GM21515 (cell line): ENCODE measurements around the gene ARHGEF37.

Source experiments
- ATAC-seq: cut with Tn5 transposase; IDR thresholded peaks from one replicate; pipeline ENCODE4 v1.9.1; 2021; ENCODE audit not compliant: unreplicated experiment

ARHGEF37 gene

DNA sequence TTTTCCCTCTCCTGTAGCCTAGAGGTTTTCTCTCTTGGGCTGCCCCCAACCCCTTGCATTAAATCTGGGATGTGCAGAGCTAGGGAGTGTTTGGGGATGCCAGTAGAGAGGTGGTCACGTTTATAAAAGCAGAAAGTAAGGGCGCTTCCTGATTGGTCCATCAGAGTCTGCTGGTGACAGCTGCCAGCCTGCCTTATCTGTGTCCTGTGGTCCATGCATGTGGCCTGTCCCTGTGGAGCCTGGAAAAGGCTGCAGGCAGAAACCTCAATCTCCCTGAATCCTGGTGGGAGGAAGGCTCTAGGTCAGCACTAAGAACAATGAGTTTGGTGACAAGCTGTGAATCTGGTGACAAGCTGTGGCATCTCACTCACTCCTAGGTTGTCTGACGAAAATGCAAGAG lies 42.2 kb downstream of the ARHGEF37 start:
- ATAC-seq: no peak

DNA sequence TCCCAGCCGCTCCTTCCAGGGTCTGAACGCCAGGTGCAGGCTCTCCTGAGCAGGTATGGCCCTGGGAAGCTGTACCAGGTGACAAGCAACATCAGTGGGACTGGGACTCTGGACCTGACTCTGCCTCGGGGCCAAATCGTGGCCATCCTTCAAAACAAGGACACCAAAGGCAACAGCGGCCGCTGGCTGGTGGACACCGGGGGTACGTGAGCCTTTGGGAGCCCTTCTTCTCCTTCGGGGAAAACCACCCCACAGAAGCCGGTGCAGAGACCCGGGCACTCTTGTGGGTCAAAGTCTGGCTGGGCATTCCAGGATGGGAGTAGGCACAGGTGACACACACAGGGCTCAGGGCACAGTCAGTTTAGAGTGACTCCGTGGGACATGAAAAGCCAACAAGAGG lies 45.8 kb downstream of the ARHGEF37 start:
- ATAC-seq: no peak

DNA sequence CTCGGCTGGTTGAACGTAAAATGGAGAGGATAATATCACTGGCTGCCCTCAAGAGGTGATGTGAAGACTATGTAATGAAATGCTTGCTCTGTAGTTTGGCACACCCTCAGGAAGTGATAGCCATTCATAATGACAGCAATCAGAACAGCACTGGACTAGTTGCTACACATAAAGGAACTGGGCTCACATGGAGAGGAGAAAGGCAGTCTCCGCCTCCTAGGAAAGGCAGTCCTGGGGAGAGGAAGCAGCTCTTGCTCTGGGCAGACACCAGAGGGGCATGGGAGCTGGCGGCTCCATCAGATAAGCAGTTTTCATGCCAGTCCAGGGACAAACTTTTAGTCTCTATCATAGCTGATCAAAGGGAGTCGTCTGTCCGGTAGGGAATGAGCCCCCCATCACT lies 46.9 kb downstream of the ARHGEF37 start:
- ATAC-seq: no peak

DNA sequence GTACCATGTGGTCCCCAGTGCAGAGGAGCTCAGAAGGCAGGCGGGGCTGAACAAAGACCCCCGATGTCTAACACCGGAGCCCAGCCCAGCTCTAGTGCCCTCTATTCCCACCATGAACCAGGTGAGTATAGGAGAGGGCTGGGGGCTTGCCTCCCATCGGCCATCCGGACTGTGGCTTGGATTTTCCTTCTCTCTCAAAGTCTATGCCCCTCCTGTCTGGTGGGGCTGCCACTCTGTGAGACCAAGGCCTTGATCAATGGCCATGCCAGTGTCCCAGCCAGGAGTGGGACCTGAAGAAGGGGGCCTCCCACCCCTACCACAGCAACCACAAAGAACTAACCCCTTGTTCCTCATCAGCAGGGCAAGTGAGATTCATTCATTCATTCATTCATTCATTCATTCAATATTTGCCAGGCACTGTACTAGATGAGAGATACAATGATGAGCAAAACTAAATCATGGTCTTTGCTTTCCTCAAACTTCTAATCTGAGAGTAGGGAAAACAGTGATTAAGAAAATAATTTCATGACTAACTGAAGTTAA lies 47.6 kb downstream of the ARHGEF37 start:
- ATAC-seq: no peak

DNA sequence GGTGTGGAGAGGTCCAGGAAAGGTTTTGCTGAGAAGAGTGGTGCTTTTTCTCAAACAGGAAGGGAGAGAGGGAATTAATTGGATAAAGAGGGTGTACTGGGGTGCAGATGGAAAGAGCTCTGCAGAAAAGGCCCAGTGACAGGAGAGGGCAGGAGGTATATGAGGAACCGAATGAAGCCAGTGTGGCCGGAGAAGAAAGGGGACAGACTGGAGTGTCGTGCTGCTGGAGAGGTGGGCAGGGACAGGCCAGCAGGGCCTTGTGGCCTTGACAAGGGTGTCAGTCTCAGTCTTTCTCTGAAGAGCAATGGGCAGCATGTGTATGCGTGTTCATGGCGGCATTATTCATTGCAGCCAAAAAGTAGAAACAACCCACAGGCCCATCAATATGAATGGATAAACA lies 48.1 kb downstream of the ARHGEF37 start:
- ATAC-seq: no peak

DNA sequence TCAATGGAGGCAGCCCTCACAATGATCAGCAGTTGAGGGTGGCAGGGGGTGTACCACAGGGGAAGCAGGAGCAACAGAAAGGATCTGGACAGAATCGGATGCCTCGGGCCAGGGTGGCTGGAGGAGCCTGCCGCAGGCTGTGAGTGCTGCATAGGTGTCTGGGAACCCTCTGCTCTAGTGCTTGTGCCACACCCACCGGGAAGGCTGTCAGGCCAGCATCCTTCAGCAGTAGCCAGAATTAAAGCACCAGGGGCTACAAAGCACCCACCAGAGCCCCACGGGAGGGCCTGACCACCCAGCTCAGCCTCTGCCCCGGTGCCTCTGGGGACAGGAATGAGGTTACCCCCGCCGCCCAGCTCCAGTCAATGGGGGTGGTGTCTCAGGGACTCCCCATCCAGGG lies 49.0 kb downstream of the ARHGEF37 start:
- no peak for ATAC-seq

DNA sequence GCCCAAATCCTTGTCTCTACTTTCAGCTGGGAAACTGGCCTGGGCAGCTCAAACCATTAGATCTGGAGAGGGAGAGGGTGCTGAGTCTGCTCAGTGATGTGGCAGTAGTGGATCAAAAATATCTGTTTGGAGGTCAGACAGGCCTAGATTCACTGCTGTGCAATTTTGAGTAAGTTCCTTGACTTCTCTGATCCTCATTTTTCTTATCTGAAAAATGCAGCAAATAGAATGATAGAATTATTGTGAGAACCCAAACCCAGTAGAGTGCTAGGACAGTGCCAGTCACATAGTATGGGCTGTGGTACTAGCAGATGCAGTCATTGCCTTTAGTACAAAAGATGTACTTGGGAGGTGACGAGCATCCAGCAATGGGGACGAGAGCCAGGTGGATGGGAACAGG lies 50.2 kb downstream of the ARHGEF37 start:
- ATAC-seq: no peak

DNA sequence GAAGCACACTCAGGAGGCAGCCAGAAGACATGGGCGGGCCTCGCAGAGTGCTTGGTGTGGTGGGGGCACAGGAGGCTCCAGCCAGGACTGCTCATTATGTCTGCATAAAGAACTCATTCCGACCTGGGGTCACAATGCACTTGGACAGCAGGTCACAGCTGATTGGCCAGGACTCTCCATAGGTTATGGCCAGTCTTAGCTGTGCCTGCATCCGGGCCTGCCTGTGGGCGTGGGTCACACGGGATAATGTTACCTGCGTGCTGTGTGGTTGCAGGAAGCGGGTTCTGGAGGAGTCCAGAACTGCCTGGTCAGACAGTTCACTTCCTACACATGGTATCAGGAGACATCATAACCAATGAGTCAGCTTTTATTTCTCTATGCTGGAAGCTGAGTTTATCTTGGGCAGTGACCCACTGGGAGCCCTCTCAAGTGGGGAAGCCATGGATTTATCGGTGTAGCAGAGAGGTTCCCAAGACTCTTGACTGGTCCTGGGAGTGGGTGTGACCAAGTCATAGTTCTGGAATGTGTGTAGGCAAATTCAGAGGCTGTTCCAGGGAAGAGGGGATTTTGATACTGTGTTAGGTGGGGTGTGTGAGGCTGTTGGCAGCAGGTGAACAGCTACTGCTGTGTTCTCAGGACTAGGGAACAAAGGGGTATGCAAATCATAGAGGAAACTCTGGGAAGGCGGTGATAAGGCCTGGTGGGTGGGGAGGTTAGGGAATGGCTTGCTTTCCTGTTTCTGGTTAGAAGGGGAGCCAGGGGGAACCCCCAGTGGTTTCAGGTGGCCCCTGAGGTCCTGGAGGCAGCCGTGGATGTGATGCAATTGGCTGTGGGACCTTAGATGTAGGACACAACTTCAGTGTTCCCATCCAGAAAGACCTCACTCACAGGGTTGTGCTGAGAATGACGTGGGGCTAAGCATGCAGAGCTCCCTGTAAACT lies 51.3 kb downstream of the ARHGEF37 start:
- ATAC-seq: no peak

DNA sequence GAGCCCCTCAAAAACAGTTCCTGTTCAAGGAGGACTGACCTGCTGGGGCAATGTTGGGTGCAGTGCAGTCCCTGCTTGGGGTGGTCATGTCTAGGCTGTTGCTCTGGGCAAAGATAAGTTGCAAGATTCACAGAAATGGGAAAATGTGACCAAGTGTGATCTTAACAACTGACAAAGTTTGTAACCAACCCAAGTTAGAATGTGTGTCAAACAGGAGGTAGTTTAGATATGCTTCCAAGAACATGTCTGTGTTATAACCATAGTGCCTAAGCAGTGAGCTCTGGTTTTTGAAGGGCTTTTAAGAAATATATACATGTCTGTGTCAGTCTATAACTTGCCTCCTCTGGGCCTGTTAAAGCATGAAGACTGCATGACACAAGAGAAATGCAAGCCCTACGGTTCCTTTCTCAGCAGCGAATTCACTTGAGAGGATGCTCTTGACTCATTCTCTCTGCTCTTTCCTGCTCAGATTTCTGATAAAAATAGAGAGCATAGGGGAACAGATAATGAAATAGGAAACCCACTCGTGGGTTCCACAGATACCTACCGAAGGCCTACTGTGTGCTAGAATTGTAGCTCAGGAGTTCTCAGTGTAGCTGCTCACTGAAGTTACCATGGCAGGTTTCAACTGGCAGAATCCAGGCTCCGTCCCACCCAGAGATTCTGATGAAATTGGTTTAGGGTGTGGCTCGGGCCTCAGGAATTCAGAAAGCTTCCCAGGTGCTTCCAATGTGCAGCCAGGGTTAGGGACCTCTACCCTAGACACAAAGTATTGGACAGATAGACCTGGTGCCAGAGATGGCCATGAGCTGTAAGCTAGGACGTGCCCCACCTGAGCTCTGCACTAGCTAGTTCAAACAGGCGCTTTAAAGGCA lies 52.4 kb downstream of the ARHGEF37 start:
- no peak for ATAC-seq

DNA sequence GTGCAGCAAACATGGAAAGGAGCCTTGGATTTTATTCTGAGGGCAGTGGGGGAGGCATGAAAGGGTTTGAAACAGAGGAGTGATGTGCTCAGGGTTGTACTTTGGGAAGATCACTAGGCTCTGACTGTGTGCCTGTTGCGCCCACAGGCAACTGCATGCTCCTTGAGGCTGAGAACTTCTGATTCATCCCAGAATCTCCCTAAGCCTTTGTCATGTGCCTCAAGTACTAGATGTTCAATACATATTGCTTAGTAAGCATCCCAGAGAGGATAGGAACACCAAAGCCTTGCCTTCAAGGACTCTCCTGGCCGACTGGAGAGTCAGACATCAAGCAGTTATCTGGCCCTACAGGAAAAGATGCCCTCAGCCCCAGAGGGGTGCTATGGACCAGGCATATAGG lies 54.1 kb downstream of the ARHGEF37 start:
- no peak for ATAC-seq

DNA sequence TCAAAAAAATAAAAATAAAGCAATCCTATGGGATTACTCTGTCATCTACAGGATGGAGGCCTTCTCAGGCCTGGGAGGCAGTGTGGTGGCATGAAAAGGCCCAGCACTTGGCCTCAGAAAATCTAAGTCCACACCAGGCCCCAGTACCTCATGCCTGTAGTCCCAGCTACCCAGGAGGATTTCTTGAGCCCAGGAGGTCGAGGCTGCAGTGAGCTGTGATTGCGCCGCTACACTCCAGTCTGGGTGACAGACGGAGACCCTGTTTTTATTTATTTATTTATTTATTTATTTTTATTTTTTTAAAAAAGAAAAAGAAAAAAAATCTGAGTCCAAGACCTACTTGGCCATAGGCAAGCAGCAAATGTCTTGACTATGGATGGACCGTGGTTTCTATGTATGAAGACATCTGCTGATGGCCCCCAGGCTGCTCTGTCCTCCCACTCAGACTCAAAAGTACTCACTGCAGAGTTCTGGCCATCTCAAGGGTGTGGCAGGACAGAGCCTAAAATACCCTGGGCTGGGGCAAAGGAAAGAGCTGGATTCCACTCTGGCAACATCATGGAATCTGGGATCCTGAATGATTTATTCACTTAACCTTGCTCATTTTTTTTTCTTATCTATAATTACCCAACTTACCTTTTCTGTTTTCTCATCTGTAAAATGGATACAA lies 55.0 kb downstream of the ARHGEF37 start:
- no peak for ATAC-seq

DNA sequence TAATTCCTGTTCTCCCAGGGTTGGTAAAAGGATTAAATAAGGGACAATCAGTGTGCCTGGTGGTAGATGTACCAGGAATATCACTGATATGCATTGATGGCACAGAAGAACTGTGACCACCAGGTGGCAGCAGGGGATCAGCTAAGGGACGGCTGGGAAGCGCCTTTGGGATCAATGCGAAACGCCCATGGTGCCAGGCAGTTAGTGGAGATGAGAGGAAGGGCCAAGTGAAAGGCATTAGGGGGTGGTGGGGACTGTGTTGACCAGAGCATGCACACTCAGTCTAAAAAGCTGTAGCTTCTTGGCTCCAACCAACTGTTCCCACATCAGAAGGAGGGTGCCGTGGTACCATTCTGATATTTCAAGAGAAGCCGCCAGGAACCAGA lies 55.6 kb downstream of the ARHGEF37 start:
- no peak for ATAC-seq

DNA sequence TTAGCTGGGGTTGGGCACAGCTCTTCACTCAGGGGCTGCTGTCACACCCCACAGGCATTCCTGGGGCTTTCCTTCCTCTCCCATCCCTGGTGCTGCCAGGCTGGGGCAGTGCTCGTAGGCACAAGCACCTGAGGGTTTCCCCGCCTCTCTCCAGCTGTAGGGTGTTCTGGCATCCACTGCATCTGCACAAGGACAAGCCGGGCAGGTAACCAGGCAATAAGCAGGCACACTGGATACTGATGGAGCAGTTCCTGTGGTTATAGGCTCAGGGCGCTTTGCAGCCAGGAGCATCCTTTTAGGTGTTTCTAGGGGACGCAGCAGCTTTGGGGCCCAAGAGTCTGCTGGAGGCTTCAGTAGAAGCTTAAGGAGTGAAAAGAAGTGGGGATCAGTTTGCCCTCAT lies 56.8 kb downstream of the ARHGEF37 start:
- ATAC-seq: no peak

DNA sequence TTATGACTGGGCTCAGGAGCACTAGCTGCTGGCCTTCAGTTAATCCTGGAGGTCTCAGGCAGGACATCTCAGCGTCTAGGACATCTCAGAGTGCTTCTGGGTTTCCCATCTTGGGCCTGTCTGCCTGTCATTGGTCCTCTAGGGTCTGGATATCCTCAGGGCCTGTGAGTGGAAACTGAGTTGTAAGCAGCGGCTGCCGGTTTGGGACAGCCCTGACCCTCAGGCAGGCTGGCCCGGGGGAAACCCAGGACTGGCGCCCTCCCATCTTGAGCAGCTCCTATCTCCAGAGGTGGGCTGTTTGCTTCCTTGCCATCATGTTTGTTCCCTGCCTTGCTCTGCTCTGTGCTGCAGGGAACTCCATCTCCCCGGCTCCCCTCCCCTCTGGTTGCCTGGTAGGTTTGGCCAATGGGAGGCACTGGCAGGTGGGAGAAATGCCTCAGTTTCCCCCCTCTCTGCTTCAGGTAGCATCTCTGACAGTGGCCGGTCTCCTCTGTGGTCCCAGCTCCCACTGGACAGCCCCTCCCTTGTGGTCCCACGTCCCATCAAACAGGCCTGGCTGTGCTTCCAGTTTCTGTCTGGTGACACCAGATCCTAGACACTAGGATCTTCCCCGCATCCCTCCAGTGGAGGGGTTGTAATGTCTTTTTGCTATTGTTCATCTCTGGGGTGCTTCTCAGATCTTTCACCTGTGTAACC lies 57.4 kb downstream of the ARHGEF37 start:
- no peak for ATAC-seq

DNA sequence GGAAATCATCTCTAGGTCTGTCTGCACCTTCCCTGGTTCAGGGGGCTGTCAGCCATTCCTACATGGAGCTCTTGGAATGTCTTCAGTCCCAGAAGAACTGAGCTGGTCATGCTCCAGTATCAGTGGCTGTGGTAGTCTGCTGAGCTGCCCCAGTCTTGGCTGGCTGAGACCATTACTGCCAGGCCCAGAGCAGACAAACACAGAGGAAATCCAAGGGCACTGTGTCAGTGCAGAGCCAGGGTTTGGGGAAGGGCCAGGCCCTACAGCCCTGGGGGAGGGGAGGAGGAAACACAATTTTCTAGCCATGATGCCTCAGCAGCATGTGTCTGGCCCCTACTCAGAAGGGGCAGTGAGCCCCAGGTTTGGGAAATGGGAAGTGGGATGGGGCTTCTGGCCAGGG lies 58.4 kb downstream of the ARHGEF37 start:
- no peak for ATAC-seq

DNA sequence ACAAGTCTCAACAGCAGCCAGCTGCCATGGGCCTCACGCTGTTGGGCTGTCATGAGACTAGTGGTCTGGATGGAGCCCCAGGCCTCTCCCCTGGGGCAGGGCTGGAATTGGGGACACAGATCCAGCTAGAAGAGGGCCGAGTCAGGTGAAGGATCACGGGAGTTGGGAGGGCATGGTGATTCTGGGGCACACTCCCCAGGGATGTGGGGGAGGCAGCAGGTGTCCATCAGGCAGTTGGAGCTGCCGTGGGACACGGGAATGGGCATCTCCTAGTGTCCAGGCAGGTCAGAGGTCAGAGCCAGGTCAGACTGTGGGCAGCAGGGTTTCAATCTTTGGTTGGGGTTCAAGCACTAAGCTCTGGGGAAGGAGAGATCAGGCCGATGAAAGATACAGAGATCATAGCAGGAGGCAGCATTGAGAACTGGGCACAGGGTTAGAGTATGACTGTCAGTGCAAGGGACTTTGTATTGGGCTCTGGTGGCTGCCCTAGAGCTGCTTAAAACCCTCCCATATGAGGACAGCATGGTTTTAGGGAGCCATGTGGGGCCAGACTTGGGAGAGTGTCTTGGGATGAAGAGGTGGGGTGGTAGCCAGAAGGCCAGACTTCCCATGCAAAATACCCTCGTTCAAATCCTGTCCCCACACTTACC lies 59.2 kb downstream of the ARHGEF37 start:
- no peak for ATAC-seq

DNA sequence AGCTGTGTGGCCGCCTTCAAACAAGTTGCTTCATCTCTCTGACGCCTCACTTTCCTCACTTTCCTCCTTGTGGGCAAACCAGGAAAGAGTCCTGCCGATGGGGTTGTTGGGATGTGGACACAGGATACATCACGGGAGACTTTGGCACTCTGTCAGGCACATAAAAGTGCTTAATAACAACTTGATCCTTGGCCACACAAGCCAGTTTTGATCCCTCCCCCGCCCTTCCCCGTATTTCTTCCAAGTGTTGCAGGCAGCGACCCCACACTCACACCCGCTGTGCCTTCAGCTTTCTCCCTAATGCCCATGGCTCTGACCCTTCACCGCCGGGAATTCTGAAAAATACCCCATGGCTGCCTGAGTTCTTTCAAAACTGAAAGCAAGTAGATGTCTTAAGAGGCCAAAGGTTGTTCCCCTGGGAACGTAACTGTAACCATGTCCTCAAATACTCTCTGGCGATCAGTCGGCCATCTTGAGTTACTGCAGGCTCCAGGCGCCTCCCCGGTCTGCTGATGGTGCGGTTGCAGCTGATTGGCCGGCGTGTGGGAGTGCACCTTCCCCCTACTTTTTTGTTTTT lies 59.8 kb downstream of the ARHGEF37 start:
- no peak for ATAC-seq

DNA sequence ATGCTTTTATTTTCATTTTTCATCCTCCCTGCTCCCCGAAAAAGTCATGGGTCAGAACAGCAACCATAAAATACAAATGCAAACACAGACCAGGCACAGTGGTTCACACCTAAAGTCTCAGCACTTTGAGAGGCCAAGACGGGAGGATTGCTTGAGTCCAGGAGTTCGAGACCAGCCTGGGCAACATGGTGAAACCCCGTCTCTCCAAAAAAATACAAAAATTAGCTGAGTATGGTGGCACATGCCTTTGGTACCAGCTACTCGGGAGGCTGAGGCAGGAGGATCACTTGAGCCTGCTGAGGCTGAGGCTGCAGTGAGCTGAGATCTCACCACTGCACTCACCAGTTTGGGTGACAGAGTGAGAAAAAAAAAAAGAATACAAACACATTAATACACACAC lies 60.3 kb downstream of the ARHGEF37 start:
- ATAC-seq: no peak

DNA sequence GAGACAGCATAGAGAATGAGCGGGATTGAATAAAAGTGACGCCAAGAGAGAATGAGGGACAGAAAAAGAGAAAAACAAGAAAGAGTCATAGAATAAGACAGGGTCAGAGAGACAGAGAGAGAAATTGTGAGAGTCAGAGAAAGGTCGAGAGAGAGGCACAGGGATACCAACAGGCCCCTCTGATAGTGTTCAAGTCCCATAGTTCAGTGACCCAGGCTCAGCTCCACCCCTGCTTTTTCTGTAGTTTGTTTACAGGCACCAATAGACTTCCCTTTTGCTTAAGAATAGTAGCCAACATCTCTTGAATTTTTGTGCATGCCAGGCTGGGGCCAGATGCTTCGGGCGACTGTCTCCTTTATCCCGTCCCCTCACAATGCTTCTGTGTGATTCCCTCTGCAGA lies 62.5 kb downstream of the ARHGEF37 start:
- ATAC-seq: no peak

DNA sequence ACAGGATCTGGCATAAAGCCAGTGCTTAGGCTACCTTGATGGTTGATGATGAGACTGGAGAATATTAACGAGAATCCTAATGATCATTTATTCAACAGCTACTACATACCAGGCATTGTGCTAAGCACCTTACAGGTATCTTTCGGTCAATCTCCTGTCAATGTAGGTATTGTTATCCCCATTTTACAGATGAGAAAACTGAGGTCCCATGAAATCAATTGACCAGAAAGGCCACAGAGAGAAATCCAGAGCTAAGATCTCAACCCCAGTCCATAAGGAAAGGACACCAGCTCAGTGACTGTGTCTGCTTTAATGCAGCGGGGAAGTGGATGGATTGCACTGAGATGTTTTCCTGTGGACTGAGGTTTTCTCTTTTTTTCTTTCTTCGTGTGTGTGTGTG lies 63.3 kb downstream of the ARHGEF37 start:
- no peak for ATAC-seq
